ENCODE data around the gene ABCC8.

Gene ABCC8

DNA sequence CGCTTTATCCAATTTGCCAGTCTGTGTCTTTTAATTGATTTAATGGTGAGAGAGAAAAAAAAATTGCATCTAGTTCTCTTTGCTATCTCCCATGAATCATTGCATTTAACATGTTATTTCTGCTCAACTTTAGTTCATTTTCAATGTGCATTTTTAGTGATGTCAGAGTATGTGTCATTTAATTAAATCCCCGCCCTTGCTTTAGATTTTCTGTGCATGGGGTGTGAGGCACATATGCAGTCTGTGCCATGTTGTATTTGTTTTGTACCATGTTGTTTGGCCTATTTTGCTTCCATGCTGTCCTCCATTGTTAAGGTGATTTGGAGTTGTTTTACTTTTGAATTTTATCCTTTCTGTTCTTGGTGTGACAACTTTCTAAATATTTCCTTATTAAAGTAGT lies 133.4 kb downstream of the ABCC8 start:
- TF ChIP-seq, protein P1, sequence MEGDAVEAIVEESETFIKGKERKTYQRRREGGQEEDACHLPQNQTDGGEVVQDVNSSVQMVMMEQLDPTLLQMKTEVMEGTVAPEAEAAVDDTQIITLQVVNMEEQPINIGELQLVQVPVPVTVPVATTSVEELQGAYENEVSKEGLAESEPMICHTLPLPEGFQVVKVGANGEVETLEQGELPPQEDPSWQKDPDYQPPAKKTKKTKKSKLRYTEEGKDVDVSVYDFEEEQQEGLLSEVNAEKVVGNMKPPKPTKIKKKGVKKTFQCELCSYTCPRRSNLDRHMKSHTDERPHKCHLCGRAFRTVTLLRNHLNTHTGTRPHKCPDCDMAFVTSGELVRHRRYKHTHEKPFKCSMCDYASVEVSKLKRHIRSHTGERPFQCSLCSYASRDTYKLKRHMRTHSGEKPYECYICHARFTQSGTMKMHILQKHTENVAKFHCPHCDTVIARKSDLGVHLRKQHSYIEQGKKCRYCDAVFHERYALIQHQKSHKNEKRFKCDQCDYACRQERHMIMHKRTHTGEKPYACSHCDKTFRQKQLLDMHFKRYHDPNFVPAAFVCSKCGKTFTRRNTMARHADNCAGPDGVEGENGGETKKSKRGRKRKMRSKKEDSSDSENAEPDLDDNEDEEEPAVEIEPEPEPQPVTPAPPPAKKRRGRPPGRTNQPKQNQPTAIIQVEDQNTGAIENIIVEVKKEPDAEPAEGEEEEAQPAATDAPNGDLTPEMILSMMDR (IDR thresholded peaks at IDR 0.05; ENCODE audit: low read depth, low read length, missing control alignments), result no peak
- DNase-seq (ENCODE audit: low read depth), result no peak
- no peak overlapping the region for H3K4me3 ChIP-seq (ENCODE audit: low read depth, low read length)
- in situ Hi-C loops (cut with HindIII; ENCODE audit: low sequenced_read_pairs), result no loop called here

All from astrocyte of the cerebellum (primary cell).